Anterior cingulate cortex (tissue), 58 donors: Measurements from ENCODE around the gene CCR7.

Experiments used
- DNase-seq, 58 donors: peaks; one replicate each; lab custom pipeline; 2025; lab: John Stamatoyannopoulos, UW

The CCR7 gene

DNA sequence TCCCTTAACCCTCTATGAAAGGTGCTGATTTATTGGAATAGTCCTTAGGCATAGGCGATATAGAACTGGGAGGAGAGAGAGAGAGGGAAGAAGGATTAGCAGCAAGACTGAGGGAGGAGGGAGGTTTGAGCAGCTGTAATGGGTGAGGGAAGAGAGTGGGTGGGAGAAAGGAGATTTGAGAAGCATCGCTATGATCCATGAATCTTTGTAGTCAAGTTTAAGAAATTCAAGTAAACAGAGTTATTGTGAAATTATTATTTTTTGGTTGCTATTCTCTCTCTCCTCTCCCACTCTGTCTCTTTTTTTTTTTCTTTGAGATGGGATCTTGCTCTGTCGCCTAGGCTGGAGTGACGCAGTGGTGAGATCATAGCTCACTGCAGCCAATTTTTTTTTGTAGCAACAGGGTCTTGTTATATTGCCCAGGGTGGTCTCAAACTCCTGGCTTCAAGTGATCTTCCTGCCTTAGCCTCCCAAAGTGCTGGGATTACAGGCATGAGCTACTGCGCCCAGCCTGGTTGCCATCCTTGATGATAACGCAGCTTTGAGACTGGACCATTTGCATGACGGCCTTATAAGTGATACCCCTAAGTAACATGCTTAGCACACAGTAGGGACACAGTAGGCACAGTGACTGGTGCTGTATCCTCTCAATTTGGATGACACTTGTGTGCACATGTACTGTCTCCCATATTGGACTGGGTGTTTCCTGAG lies 42.9 kb downstream of the CCR7 start:
- no peak for DNase-seq

DNA sequence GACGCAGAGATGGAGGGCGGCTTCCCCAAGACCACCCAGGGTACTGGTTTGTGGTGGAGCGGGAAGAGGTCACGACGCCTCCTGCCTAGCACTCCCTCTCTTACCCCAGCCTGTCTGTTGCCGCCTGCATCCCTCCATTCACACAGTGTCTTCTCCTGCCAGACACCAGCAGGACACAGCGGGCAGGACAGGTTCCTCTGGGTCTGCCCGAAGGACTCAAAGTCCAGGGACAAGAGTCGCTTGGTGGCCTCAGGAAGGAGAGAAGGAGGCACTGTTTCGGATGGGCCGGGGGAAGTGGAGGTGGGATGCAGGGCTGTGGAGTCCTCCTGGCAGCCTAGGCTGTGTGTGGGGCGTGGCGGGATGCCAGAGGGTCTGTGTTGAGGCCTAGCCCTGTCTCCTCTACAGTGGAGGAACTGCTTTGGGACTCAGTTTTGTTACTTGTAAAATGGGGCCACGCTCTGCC lies 44.2 kb downstream of the CCR7 start:
- DNase-seq: no peak

DNA sequence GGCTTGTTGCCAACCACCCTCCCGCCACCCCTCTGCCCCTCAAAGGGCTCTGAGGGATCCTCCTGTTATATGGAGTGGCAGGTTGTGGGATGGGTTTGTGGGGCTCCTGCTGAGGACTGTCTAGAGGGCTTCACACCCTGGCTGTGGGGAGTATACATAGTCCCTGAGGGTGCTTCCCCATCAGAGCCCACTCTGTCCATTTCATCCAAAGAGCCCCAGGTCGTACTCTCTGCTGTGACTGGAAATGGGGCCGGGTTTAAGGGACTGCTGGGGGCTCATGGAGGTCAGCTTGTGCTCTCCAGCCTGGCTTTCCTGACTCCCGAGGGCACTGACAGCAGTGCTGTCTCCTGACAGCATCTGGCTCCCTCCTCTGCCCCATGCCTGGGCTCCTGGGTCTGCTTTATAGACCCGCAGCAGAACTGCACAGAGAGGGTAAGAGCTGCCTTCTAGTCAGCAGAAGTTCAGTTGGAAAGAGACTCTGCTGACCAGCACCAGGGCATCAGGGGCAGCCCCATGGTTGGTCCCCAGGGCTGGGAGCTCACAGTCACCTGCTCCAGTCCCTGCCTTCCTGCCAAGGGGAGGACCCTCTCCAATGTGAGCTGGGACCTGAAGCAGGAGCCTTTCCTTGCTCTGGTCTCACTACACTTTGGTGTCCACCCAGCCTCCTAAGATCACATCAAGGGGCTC lies 46.0 kb downstream of the CCR7 start:
- DNase-seq: no peak

DNA sequence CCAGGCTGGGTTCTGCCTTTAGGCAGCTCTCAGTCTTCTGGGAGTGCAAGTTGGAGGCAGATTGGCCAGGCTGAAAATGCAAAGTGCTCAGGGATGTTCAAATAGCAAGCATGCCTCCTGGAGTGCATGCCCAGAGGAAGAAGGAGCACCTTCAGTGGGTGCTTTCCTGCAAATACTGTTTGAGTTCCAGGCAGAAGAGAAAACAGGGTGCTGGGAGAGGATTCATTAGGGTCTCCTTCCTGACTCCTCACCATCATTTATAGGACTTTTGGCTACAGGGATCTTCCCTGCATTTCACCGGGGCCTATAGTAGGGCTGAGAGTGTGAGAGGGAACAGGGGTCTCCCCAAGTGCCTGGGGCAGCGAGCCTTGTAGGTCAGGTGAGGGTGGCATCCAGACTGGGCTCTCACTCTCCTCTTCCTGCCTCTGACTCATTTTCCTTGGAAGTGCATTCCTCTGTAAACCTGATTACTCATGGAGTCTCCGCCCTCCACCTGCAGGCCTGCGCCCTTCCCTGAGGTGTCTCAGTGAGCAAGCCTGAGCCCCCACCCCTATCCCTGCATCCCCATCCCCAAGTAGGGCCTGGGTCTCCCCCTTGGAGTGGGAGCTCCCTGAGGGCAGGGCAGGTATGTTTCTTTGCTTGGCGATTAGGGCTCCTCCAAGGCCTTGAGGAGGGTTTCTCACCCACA lies 46.7 kb downstream of the CCR7 start:
- DNase-seq: no peak

DNA sequence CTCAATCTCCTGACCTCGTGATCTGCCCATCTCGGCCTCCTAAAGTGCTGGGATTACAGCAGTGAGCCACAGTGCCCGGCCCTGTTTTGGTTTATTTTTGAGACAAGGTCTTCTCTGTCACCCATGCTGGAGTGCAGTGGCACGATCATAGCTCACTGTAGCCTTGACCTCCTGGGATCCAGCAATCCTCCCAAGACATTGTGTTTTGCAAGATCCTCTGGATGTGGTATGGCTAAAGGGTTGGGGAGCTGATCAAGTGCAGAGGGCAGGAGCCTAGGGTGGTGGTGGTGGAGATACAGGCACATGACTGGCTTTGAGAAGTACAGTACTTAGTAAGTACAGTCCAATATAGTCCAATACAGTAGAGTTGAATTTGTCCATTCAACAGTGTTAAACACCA lies 47.3 kb downstream of the CCR7 start:
- DNase-seq: no peak

DNA sequence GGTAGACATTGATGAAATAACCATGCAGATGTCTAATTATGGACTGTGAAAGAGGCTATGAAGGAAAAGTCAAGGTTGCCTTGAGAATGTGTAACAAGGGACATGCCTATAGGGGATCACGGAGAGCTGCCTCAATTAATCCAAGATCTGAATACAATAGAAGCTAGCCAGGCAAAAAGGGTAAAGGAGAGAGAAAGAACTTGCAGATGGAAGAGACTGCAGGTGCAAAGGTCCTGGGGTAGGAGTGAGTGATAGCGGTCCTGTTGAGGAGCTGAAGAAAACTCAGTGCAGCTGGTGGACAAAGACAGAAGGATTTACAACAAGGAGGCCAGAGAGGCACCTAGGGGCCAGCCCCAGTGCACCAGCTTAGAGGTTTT lies 48.0 kb downstream of the CCR7 start:
- no peak for DNase-seq

DNA sequence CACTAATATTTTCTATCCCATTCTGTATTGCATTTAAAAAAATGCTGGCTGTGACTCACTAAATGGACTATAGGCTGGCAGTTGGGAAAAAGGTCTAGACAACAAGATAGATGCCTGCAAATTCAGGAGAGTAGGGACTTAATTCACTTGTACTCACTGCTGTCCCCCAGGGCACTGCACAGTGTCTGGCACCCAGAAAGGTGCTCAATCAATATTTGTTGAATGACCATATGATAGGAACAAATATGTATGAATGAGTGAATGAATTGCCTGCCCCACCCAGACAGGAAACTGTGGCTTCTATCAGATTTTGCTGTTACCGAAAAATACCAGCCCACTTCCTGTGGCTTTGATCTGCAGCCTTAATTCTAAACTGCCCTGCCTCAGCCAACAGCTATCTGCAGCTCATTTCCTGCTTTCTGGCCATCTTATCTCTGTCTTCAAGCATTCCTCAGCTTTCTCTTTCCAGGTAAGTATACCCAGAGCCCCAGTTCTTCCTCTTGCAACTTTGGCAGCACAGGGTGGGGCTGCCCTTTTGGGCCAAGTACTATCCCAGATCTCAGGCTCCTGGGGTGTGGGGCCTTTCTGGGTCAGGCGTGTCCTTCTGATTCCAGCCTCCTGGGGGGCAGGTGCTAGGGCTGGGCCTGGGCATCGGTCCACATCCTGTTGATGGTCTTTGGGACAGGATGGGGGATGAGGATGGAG lies 48.5 kb downstream of the CCR7 start:
- DNase-seq: no peak

DNA sequence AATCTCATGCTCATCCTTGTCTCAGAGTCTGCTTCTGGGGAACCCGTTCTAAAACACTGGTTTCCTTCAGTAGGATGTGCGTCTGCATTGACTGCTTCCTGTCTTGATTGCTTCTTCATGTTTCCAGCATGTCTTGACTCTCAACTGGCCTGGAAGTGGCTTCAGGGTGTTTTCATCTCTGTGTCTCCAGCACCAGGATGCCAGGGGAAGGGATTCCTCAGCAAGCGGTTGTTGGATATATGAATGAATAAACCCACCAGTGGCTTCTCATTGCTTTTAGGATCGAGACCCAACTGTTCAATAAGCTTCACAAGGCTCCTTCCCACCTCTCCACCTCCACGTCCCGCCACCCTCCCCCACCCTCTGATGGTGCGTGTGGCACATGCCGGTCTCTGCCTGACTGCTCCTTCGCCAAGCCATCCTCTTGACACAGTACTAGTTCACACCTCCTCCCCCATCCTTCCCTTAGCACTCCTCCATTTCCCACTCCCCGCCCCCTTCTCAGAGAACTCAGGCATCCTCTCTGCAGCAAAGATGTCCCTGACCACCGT lies 49.7 kb downstream of the CCR7 start:
- no peak for DNase-seq

DNA sequence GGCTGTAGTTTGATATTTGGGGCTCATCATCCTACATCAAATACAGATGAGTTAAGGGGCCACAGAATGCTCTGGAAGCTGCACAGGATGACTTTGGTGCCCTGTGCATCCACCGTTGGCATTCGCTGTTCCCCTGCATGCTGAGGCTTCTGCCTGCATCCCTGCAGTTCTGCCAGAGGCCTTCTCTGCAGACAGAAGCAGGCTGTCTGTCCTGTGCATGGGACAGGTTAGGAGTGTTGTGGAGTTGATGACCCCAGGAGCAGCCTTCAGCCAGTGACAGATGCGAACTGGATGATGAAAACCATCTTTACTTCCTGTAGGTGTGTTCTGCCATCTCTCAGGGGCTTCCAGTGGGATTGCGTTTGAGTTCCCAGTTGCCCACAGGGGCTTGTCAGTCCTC lies 50.3 kb downstream of the CCR7 start:
- DNase-seq: no peak

DNA sequence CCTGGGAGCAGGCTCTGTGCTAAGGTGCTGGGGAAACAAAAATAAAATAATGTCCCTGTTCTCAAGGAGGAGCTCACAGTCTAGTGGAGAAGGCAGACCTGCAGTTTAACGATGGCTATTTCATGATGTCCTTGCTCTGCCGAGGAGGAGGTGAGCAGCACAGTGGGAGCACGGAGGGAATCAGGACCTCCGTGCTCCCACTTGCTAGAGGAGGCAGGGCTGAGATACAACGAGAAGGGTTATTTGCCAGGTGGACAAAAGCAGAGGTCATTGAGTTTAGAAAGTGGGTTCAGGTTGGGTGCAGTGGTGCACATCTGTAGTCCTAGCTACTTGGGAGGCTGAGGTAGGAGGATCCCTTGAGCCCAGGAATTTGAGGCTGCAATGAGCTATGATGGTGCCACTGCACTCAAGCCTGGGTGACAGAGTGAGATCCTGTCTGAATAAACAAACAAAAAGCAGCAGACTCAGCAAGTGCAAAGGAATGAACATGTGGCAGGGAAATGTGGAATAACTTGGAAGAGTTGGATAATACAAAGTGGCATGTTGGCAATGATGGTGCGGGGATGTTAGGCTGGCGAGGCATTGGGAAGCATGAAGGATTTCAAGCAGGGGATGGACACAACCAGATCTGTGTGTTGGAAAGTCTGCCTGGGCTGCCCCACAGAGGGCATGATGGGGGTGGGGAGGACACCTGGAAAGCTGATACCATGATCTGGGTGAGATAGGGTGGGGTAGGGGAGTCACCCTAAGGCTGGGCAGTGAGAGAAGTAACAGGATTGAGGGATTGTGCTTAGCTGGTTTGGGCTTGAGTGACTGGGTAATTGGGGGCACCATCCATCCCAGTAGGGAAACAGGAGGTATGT lies 51.0 kb downstream of the CCR7 start:
- DNase-seq: no peak

DNA sequence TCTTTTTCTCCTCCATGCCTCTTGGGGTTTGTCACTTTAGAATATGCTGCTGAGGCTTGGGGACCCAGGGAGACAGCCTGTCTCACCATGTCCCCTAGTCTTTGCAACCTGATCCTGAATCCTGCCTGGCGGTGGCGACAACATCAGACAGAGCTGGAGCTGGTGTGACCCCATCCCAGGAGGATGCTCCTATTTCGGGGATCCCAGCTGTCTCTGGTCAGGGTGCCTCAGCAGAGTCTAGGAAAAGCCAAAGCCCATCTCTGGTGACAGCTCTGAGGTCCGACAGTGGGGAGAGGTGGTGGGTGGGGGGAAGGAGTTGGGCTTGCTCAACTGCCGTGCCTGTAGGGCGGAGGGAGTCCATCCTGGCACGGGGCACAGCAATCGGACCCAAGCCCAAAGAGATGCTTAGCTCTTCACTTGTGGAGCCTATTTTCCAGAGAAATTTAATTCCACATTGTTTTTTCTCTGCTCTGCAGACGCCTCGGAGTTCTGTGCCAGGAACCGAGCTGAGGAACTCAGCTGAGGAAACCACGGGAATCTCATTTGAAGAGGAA lies 53.5 kb downstream of the CCR7 start:
- DNase-seq: no peak

DNA sequence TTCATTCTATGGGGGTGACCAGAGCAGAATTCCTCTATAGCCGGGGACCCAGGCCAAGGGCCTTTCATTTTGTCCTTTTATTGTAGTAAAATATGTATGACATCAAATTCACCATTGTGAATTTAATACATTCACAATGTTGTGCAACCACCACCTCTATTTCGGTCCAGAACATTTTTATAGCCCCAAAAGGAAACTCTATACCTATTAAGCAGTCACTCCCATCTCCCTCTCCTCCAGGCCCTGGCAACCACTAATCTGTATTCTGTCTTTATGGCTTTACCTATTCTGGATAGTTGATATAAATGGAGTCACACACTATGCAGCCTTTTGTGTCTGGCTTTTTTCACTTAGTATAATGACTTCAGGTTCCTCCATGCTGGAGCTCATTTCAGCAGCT lies 54.1 kb downstream of the CCR7 start:
- DNase-seq: no peak

DNA sequence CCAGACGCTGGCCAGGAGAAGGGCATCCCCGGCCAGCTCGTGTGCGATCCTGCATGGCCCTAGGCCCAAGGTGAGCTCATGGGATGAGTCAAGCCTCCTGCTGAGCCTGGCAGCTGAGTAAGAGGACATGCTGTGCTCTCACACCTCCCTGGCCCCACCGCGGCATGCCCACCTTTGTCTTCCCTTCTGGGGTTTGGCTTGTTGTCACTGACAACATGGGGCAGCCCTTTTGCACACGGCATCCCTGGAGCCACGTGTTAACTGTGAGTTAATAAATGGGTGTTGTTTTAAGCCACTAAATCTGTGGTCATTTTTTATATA lies 55.0 kb downstream of the CCR7 start:
- no peak for DNase-seq

DNA sequence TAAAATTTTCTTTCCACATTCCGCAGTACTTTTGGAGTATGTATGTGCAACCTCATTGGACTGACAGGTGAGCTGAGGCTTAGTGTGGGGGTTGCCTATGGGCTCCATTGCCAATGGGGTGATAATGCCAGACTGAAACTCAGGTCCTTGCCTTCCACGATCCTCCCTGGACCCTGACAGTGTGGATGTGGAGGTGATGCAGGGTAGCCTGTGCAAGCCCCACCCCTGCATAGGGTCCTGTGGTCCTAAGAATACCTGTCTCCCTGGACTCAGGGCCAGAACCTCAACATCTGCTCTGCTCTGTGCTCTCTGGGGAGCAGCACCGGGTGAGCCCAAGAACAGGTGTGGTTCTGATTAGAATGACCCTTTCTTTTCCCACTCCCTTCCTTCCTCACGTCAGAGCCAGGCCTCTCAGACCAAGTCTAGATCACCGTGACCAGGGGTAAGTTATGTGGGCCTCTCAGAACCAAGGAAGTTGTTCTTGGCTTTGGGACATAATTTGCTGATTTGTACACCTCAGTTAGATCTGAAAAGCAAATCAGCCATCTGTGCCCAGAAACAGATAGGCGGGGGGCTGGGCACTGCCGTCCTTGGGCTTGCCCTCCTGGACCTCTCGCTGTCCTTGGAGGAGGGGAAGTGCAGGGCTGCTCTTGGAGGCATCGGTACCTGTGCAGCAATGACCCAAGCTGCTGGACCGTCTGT lies 55.5 kb downstream of the CCR7 start:
- DNase-seq: no peak

DNA sequence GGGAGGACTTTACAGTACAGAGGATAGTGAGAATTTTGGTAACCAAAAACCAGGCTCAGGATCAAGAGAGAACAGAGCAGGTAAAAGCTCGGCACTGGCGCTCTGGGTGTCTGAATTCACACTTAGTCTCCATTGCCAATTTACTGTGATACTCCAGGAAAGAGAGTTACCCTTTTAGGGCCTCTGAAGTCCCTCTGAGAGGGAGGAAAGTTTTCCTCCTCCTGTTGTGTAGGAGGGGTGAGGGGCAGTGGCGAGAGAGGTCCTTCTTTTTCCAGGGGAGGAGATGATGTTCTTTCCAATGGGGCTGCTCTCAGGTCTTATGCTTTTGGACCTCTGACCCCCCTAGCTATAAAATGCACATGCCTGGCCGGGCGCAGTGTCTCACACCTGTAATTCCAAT lies 58.5 kb downstream of the CCR7 start:
- no peak for DNase-seq
